Measurements from ENCODE around the gene RFLNA.

- TF ChIP-seq POLR2A (IDR thresholded peaks at IDR 0.05) (no peak), CTCF (IDR thresholded peaks at IDR 0.05) (no peak)
These were observed 52.4 kb downstream of the RFLNA start for GRCh38 chr12:124347335-124347734.

Measured in body of pancreas (tissue), 4 donors.